Skeletal muscle tissue (tissue), 4 donors: Measurements from ENCODE around the gene TSPOAP1. TPM values are rescaled to one million over a fixed set of nuclear protein-coding genes. Genes with fewer than 3 reads are reported as not detected.

Experiments
- H3K27ac ChIP-seq: one replicate; pipeline ENCODE4 v1.7.0; 2013; ENCODE audit warnings: mild to moderate bottlenecking, low read depth, low read length, inconsistent platforms
- H3K27me3 ChIP-seq, 3 donors: one replicate each; pipeline ENCODE4 v1.7.0; 2013; ENCODE audit warnings: low read length in 3 of 3; ENCODE audit not compliant: control insufficient read depth in 3 of 3, insufficient read depth in 3 of 3
- H3K36me3 ChIP-seq, 3 donors: one replicate each; pipeline ENCODE4 v1.7.0; 2013; ENCODE audit warnings: low read length in 3 of 3; ENCODE audit not compliant: control insufficient read depth in 3 of 3, insufficient read depth in 3 of 3
- H3K4me1 ChIP-seq, 3 donors: one replicate each; pipeline ENCODE4 v1.7.0; 2013; ENCODE audit warnings: low read length in 3 of 3, mild to moderate bottlenecking in 3 of 3; ENCODE audit not compliant: control insufficient read depth in 3 of 3, insufficient read depth in 3 of 3
- H3K4me3 ChIP-seq, 3 donors: one replicate each; pipeline ENCODE4 v1.7.0; 2013; ENCODE audit warnings: low read length in 3 of 3
- H3K9ac ChIP-seq, 3 donors: one replicate each; pipeline ENCODE4 v1.7.0; 2013; ENCODE audit warnings: low read length in 3 of 3, mild to moderate bottlenecking in 3 of 3, moderate library complexity in 2 of 3, low read depth in 1 of 3
- H3K9me3 ChIP-seq, 3 donors: one replicate each; pipeline ENCODE4 v1.7.0; 2013; ENCODE audit warnings: low read length in 3 of 3; ENCODE audit not compliant: control insufficient read depth in 3 of 3
- total RNA-seq: library from RNA; depleted of rRNA; stranded (reverse); fragments of >200 nt; gene quantifications from one replicate; pipeline ENCODE4 v1.2.3, GENCODE V29; 2014
- donor health status: Osteomylitis.

The TSPOAP1 gene
- total RNA-seq, result 1.0 TPM

- peaks cover 11 to 35% (median 29%) of the 10 kb centered on the region in 3 donors for H3K27me3 ChIP-seq
- no peaks in the 10 kb centered on the region for H3K36me3 ChIP-seq
- H3K4me3 ChIP-seq, result no peak within 1 kb of the TSS
- no peaks in the 10 kb centered on the region for H3K9me3 ChIP-seq
- H3K27ac ChIP-seq, result no peak within 1 kb of the TSS
- no peak within 1 kb of the TSS for H3K9ac ChIP-seq
- peaks cover 9 to 14% (median 14%) of the 10 kb centered on the region in 3 donors for H3K4me1 ChIP-seq
Observed at GRCh38 chr17:58328195-58329034, at the start of gene TSPOAP1. TSS of gene TSPOAP1 (minus strand) at chr17:58328795. CDS start at chr17:58327920, 875 bp downstream.

DNA sequence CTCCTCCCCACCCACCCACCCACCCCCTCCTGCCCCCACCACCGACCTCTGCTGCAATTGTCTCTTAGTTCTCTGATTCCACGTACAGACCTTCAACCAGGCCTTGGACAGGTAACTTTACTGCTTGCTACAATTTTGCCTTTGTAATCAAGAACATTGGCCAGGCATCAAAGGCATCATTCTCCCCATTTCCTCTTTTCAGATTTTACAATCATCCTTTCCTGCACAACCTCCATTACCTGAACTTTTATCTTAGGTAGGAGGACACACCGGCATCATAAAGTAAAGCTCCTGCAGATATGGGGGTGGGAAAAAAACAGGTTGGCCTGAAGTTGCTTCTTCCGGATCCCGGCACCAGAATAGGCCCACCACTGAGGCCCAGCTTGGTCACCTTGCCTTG is 49.1 kb upstream of the TSPOAP1 start:
- peaks cover 0 to 4% (median 0%) of the 10 kb centered on the region in 3 donors for H3K27me3 ChIP-seq
- H3K9ac ChIP-seq, result no peak overlapping the region
- H3K4me3 ChIP-seq, result no peak overlapping the region
- H3K27ac ChIP-seq, result no peak overlapping the region
- no peaks in the 10 kb centered on the region for H3K36me3 ChIP-seq
- H3K9me3 ChIP-seq, result no peaks in the 10 kb centered on the region
- peaks cover 0 to 3% (median 0%) of the 10 kb centered on the region in 3 donors for H3K4me1 ChIP-seq

DNA sequence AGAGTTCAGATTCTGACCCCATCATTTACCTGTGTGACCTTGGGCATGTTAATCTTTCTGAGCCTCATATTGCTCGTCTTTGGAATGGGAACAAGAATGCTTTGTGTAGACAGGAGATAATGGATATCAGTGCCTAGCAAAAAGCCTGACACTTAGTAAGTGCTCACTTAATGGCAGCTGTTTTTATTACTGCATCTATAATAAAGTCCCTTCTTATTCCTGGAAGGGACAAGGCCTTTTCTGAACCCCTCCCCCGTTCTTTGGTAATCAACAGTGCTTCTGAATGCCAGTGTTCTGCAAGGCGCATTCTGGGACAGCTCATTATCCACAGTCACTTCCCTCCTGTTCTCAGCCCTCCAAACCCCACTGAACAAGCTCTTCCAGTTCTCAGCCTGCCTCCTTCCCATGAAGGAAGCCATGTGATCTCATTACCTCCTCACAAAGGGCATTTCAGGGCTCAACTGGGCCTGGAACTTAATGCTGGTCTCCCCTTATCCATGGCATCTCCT is 48.6 kb upstream of the TSPOAP1 start:
- no peak overlapping the region for H3K9ac ChIP-seq
- H3K27me3 ChIP-seq, result peaks cover 0 to 4% (median 0%) of the 10 kb centered on the region in 3 donors
- H3K4me3 ChIP-seq, result no peak overlapping the region
- no peaks in the 10 kb centered on the region for H3K4me1 ChIP-seq
- H3K9me3 ChIP-seq, result no peaks in the 10 kb centered on the region
- H3K36me3 ChIP-seq, result no peaks in the 10 kb centered on the region
- H3K27ac ChIP-seq, result no peak overlapping the region

- Histone ChIP-seq H3K4me3 (no peak overlapping the region), H3K36me3 (no peaks in the 10 kb centered on the region), H3K9me3 (no peaks in the 10 kb centered on the region), H3K27me3 (peaks cover 0 to 4% (median 0%) of the 10 kb centered on the region in 3 donors), H3K4me1 (no peaks in the 10 kb centered on the region), H3K9ac (no peak overlapping the region), H3K27ac (no peak overlapping the region)
Observed at GRCh38 chr17:58376472-58377000, 47.9 kb upstream of the TSPOAP1 start.

GRCh38 chr17:58375811-58376210 is 47.2 kb upstream of the TSPOAP1 start:
- Histone ChIP-seq H3K4me3 (no peak overlapping the region), H3K27ac (no peak overlapping the region), H3K4me1 (no peaks in the 10 kb centered on the region), H3K9ac (no peak overlapping the region), H3K36me3 (no peaks in the 10 kb centered on the region), H3K9me3 (no peaks in the 10 kb centered on the region), H3K27me3 (peaks cover 0 to 4% (median 0%) of the 10 kb centered on the region in 3 donors)

DNA sequence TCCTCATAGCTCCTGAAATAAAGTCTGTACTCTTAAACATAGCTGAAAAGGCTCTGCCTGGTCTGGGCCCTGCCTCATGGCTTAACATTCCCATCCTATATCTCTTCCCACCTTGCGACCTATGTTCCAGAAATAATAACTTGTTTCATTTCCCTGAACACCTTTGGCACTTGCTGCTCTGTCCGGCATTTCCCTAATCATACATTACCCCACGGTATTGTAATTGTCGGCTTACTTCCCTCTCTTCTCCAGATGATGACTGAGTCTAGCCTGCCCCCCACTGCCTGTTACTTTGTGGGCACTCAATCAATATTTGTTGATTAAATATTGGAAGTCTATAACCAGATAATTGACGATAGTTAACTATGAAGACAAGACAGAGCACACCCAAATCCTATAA is 46.7 kb upstream of the TSPOAP1 start:
- Histone ChIP-seq H3K36me3 (no peaks in the 10 kb centered on the region), H3K9me3 (no peaks in the 10 kb centered on the region), H3K27me3 (peaks cover 0 to 4% (median 0%) of the 10 kb centered on the region in 3 donors), H3K4me1 (no peaks in the 10 kb centered on the region), H3K4me3 (no peak overlapping the region), H3K27ac (no peak overlapping the region), H3K9ac (no peak overlapping the region)

GRCh38 chr17:58373923-58374322 is 45.3 kb upstream of the TSPOAP1 start:
- no peaks in the 10 kb centered on the region for H3K9me3 ChIP-seq
- no peaks in the 10 kb centered on the region for H3K4me1 ChIP-seq
- no peak overlapping the region for H3K4me3 ChIP-seq
- H3K9ac ChIP-seq, result no peak overlapping the region
- H3K27me3 ChIP-seq, result peaks cover 0 to 4% (median 0%) of the 10 kb centered on the region in 3 donors
- no peaks in the 10 kb centered on the region for H3K36me3 ChIP-seq
- H3K27ac ChIP-seq, result no peak overlapping the region

DNA sequence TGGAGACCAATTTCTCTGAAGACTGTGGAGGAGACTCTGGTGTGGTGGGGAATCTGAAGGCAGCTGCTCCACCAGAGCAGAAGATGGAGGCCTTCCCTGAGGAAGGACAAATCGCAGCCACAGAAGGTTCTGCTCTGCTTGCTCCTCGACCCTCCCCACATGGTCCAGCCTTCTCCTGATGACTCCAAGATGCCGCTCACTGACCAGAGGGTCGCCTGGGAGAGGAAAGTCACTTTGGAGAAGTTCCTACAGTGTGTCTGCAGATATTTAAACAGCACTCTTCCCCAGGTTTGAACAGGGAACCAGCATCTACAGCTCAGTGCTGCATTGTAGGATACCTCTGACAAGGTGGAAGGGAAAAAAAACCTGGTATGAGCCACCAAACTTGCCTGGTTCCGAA is 44.4 kb upstream of the TSPOAP1 start:
- no peaks in the 10 kb centered on the region for H3K4me1 ChIP-seq
- no peaks in the 10 kb centered on the region for H3K36me3 ChIP-seq
- H3K4me3 ChIP-seq, result no peak overlapping the region
- H3K27me3 ChIP-seq, result peaks cover 0 to 4% (median 0%) of the 10 kb centered on the region in 3 donors
- no peak overlapping the region for H3K27ac ChIP-seq
- H3K9me3 ChIP-seq, result no peaks in the 10 kb centered on the region
- H3K9ac ChIP-seq, result no peak overlapping the region

- no peaks in the 10 kb centered on the region for H3K4me1 ChIP-seq
- H3K36me3 ChIP-seq, result no peaks in the 10 kb centered on the region
- peaks cover 0 to 4% (median 0%) of the 10 kb centered on the region in 3 donors for H3K27me3 ChIP-seq
- no peaks in the 10 kb centered on the region for H3K9me3 ChIP-seq
- no peak overlapping the region for H3K4me3 ChIP-seq
- no peak overlapping the region for H3K27ac ChIP-seq
- H3K9ac ChIP-seq, result no peak overlapping the region
Observed at GRCh38 chr17:58371300-58371950, 42.8 kb upstream of the TSPOAP1 start.

- Histone ChIP-seq H3K9me3 (no peaks in the 10 kb centered on the region), H3K4me3 (no peak overlapping the region), H3K36me3 (no peaks in the 10 kb centered on the region), H3K9ac (no peak overlapping the region), H3K27ac (no peak overlapping the region), H3K4me1 (no peaks in the 10 kb centered on the region), H3K27me3 (peaks cover 0 to under 1% (median 0%) of the 10 kb centered on the region in 3 donors)
Observed at GRCh38 chr17:58370716-58371115, 42.1 kb upstream of the TSPOAP1 start.
